ENCODE measurements around the gene BEST3. TPM values are rescaled to one million over a fixed set of nuclear protein-coding genes. Genes with fewer than 3 reads are reported as not detected.

BEST3 gene
- total RNA-seq, 1 donor, result under 0.01 TPM

GRCh38 chr12:69684466-69684865, 14.6 kb downstream of the BEST3 start:
- Histone ChIP-seq H4K20me1 (ENCODE audit: insufficient read depth, low read length) (no peaks in the 10 kb centered on the region), H2AFZ (ENCODE audit: low read length) (no peak overlapping the region), H3K79me2 (ENCODE audit: insufficient read depth, low read length) (no peaks in the 10 kb centered on the region), H3K9me3 (ENCODE audit: low read depth, low read length) (no peaks in the 10 kb centered on the region), H3K27ac (ENCODE audit: low read depth, low read length) (no peak overlapping the region), H3K4me3 (ENCODE audit: insufficient read depth, low read length) (no peak overlapping the region), H3K4me1 (ENCODE audit: insufficient read depth, low read length) (peaks cover 31% of the 10 kb centered on the region), H3K27me3 (ENCODE audit: insufficient read depth, low read length) (no peaks in the 10 kb centered on the region), H3K36me3 (ENCODE audit: insufficient read depth, low read length) (no peaks in the 10 kb centered on the region), H3K4me2 (ENCODE audit: insufficient read depth, low read length) (no peak overlapping the region)
- TF ChIP-seq CTCF (IDR thresholded peaks at IDR 0.05; ENCODE audit: extremely low read depth, low read depth, low read length), result no peak
- no peak for DNase-seq (ENCODE audit: insufficient read length, low spot score, missing footprints)

- H3K36me3 ChIP-seq (ENCODE audit: insufficient read depth, low read length), result no peaks in the 10 kb centered on the region
- no peak for TF ChIP-seq CTCF (IDR thresholded peaks at IDR 0.05; ENCODE audit: extremely low read depth, low read depth, low read length)
- no peak for DNase-seq (ENCODE audit: insufficient read length, low spot score, missing footprints)
- no peak overlapping the region for H2AFZ ChIP-seq (ENCODE audit: low read length)
- H3K79me2 ChIP-seq (ENCODE audit: insufficient read depth, low read length), result no peaks in the 10 kb centered on the region
- H3K27ac ChIP-seq (ENCODE audit: low read depth, low read length), result no peak overlapping the region
- H3K4me2 ChIP-seq (ENCODE audit: insufficient read depth, low read length), result no peak overlapping the region
- H3K4me3 ChIP-seq (ENCODE audit: insufficient read depth, low read length), result no peak overlapping the region
- no peaks in the 10 kb centered on the region for H3K27me3 ChIP-seq (ENCODE audit: insufficient read depth, low read length)
- H3K4me1 ChIP-seq (ENCODE audit: insufficient read depth, low read length), result peaks cover 14% of the 10 kb centered on the region
- no peaks in the 10 kb centered on the region for H3K9me3 ChIP-seq (ENCODE audit: low read depth, low read length)
- H4K20me1 ChIP-seq (ENCODE audit: insufficient read depth, low read length), result no peaks in the 10 kb centered on the region
Measured at GRCh38 chr12:69682110-69682755, 16.9 kb downstream of the BEST3 start.

GRCh38 chr12:69679119-69679518, 20.0 kb downstream of the BEST3 start:
- no peaks in the 10 kb centered on the region for H3K79me2 ChIP-seq (ENCODE audit: insufficient read depth, low read length)
- no peak for DNase-seq (ENCODE audit: insufficient read length, low spot score, missing footprints)
- no peaks in the 10 kb centered on the region for H4K20me1 ChIP-seq (ENCODE audit: insufficient read depth, low read length)

More at GRCh38 chr12:69679119-69679518, 20.0 kb downstream of the BEST3 start:
- Histone ChIP-seq H3K4me3 (ENCODE audit: insufficient read depth, low read length) (no peak overlapping the region), H3K4me2 (ENCODE audit: insufficient read depth, low read length) (no peak overlapping the region), H3K27me3 (ENCODE audit: insufficient read depth, low read length) (no peaks in the 10 kb centered on the region), H3K9me3 (ENCODE audit: low read depth, low read length) (no peaks in the 10 kb centered on the region), H3K4me1 (ENCODE audit: insufficient read depth, low read length) (no peaks in the 10 kb centered on the region), H3K36me3 (ENCODE audit: insufficient read depth, low read length) (no peaks in the 10 kb centered on the region), H3K27ac (ENCODE audit: low read depth, low read length) (no peak overlapping the region), H2AFZ (ENCODE audit: low read length) (no peak overlapping the region)
- TF ChIP-seq CTCF (IDR thresholded peaks at IDR 0.05; ENCODE audit: extremely low read depth, low read depth, low read length), result no peak

Measured in osteoblast (primary cell).